HG03442 (cell line): Measurements from ENCODE around the gene RUNX1.

Experiments used
- ATAC-seq: cut with Tn5 transposase; IDR thresholded peaks from one replicate; pipeline ENCODE4 v1.9.1; 2021; ENCODE audit warnings: mild to moderate bottlenecking, moderate library complexity; ENCODE audit not compliant: unreplicated experiment

RUNX1 gene

GRCh38 chr21:34949499-34949898 lies 99.6 kb downstream of the RUNX1 start:
- ATAC-seq: no peak

DNA sequence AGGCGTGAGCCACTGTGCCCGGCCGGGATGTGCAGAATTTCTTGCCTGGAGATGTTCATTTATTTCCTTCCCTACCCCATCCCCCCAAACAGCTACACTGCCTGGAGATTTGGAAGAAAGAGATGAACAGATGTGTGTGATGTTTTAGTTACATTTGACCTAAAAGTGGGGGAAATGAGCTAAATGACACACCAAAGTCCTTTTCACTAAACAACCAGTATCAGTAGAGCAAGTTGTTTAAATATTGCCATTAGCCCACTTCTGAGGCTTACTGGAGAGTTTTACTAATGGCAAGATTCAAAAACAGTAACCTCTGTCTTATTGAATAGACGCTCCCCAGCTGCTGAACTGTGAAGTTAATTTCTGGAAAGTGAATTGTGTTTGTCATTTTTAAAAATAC lies 100.1 kb downstream of the RUNX1 start:
- ATAC-seq: no peak

GRCh38 chr21:34948157-34948556 lies 100.9 kb downstream of the RUNX1 start:
- no peak for ATAC-seq

- ATAC-seq: no peak
These were observed 102.1 kb downstream of the RUNX1 start for GRCh38 chr21:34946916-34947534.

GRCh38 chr21:34946385-34946840 lies 102.7 kb downstream of the RUNX1 start:
- ATAC-seq: no peak

GRCh38 chr21:34945288-34945687 lies 103.8 kb downstream of the RUNX1 start:
- ATAC-seq: no peak

- no peak for ATAC-seq
These were observed 104.9 kb downstream of the RUNX1 start for GRCh38 chr21:34944015-34944755.

GRCh38 chr21:34942911-34943310 lies 106.2 kb downstream of the RUNX1 start:
- no peak for ATAC-seq

DNA sequence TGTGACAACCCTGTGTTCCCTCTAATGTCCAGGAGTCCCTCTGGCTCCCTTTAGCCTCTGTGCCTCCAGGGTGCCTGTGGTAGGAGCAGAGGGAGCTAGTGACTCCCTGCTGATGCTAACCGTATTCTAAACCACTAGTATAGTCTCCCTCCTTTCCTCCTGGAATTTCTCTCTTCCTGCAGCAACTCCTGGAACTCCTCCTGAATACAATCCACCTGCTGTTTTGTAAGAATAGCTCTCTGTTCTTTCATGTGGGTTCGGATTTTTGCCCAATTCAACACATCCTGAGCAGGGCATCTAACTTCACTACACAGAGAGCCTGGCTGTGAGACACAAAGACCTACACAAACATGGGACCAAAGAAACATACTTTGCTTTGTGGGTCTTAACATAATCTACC lies 107.9 kb downstream of the RUNX1 start:
- ATAC-seq: no peak

GRCh38 chr21:34939673-34940331 lies 109.3 kb downstream of the RUNX1 start:
- no peak for ATAC-seq

DNA sequence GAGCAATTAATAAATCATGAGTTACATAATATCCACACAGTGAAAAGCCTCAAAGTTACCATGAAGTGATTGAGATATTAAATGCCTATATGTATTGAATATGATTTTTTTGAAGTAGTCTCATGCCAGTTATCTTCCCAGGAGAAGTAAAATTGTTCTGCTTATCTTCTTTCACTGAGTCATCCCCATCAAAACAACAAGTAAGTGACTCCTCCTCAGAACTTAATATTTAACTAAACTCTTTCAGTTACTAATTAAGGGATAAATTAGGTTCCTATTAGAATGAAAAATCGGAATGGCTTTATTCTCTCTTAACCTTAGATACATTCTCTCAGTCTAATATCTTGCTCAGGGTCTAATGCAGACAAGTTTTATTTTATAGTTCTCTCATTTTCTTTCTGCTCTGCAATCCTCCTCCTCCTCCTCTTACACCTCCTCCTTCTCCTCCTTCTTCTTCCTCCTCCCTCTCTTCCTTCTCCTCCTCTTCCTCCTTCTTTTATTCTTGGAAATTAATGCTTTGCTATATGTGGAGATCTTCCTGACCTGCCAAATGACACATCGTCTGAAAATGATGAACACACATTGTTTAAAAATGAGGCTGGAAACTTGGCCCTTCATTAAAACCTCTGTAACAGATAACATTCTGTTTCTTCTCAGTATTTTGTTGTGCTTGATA lies 110.9 kb downstream of the RUNX1 start:
- ATAC-seq: no peak

DNA sequence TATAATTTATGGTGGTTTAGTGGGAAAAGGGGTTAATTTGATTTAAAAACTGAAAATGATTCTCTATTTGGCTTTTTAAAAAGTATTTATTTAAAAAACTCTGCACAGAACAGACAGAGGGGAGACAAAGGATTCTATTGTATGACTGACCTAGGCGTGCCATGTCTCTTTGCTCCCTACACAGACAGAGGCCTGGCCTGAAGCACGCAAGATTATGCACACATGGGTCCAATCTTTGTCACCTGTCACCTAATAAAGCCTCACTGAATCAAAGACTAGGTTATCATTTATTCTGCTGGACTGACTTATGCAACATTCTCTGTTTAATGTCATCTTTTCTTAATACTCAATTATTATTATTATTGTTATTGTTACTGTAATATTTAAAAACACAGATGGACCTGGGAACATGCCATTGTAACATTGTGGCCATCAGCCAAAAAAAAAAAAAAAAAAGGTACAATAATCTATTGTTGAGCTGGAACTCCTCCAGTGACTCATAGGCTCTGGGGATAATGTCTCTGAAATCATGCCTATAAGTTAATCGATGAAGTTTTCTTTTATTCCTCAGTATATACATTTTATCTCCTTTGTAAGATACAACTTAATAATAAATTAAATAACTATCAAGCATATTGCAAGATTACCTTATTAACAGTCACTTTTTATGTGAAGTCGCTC lies 112.1 kb downstream of the RUNX1 start:
- no peak for ATAC-seq

- ATAC-seq: no peak
These were observed 112.7 kb downstream of the RUNX1 start for GRCh38 chr21:34936371-34936789.

GRCh38 chr21:34935898-34936297 lies 113.2 kb downstream of the RUNX1 start:
- no peak for ATAC-seq

DNA sequence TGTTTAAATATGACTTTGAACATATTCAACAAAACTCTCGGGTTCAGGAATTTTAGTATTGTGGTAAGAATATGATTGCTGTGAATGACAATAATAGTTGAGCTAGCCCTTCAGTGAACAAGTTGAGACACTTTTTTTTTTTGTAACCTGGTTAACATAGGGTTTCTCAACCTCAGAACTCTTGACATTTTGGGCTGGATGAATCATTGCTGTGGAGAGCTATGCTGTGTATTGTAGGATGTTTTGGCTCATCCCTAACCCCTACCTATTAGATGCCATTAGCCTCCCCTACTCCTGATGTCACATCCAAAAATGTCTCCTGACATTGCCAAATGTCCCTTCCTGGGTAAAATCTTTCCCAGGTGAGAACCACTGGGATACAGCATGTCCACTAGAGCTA lies 113.7 kb downstream of the RUNX1 start:
- ATAC-seq: no peak

DNA sequence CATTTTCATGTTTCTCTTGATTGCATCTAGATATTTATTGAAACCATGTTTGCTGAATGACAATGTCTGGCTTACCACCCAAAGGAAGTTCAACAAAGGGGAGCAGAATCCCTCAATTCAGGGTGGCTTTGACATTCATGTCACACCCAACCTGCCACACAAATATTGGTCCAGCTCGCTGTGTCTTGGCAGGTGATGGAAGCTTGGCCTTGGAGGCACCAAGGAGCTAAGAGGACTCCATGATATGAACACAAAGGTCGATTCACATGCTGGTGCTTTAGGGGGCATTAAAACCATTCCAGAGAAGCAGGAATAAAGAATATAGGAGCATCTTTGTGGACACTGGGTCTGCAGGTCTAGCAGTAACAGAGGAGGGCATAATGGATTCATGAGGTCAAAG lies 114.8 kb downstream of the RUNX1 start:
- ATAC-seq: no peak

GRCh38 chr21:34933609-34934335 lies 115.3 kb downstream of the RUNX1 start:
- ATAC-seq: no peak

DNA sequence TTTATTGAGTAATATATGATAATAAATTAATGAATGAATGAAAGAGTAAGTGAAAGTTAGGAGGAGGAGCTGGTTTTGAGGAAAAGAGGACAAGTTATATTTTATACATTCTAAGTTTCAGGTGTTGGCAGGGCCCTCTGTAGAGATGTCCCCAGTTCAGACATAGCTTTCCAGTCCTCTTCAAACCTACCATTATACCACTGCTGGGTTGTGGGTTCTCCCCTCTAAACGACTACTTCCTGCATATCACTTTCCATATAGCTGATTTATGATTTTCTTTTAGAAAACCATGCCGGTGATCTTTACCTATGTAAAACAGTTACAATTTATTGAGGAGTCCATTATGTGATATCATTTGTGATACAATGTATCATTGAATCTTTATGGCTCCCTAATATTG lies 116.9 kb downstream of the RUNX1 start:
- no peak for ATAC-seq

GRCh38 chr21:34930971-34931370 lies 118.1 kb downstream of the RUNX1 start:
- ATAC-seq: no peak

- ATAC-seq: no peak
These were observed 120.5 kb downstream of the RUNX1 start for GRCh38 chr21:34928637-34929036.
